ENCODE data around the gene CELA3A.

CELA3A gene

DNA sequence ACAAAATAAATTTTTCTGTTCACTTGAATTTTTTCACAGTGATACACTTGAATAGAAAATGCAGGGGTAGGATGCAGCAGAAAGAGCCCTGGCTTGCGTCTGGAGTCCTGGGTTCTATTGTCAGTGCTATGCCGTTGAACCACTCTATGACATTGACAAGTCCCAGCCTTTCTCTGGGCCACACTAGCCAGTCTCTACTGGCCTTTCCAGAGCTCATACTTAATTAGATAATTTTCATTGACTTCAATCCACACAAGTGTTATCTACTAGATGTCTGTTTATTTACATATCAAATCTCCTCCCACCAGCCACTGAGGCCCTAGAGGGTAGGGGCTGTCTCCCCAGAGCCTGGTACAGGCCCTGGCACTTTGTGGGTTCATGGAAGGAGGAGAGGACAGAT lies 40.1 kb upstream of the CELA3A start:
- TF ChIP-seq SIN3A (IDR thresholded peaks at IDR 0.05; ENCODE audit: borderline replicate concordance, insufficient read depth, low read length) = no peak
- TF ChIP-seq FOXP2 (optimal IDR thresholded peaks at IDR 0.05; ENCODE audit: borderline replicate concordance, extremely low read depth, extremely low read length, insufficient read depth) = no peak
- TF ChIP-seq, protein P1, sequence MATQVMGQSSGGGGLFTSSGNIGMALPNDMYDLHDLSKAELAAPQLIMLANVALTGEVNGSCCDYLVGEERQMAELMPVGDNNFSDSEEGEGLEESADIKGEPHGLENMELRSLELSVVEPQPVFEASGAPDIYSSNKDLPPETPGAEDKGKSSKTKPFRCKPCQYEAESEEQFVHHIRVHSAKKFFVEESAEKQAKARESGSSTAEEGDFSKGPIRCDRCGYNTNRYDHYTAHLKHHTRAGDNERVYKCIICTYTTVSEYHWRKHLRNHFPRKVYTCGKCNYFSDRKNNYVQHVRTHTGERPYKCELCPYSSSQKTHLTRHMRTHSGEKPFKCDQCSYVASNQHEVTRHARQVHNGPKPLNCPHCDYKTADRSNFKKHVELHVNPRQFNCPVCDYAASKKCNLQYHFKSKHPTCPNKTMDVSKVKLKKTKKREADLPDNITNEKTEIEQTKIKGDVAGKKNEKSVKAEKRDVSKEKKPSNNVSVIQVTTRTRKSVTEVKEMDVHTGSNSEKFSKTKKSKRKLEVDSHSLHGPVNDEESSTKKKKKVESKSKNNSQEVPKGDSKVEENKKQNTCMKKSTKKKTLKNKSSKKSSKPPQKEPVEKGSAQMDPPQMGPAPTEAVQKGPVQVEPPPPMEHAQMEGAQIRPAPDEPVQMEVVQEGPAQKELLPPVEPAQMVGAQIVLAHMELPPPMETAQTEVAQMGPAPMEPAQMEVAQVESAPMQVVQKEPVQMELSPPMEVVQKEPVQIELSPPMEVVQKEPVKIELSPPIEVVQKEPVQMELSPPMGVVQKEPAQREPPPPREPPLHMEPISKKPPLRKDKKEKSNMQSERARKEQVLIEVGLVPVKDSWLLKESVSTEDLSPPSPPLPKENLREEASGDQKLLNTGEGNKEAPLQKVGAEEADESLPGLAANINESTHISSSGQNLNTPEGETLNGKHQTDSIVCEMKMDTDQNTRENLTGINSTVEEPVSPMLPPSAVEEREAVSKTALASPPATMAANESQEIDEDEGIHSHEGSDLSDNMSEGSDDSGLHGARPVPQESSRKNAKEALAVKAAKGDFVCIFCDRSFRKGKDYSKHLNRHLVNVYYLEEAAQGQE (IDR thresholded peaks at IDR 0.05; ENCODE audit: insufficient read depth in 1 of 2, low read depth in 2 of 2, low read length in 2 of 2) = no peak
- no peak for TF ChIP-seq POLR2AphosphoS5 (IDR thresholded peaks at IDR 0.05; ENCODE audit: low read depth, low read length)
- TF ChIP-seq TAF1 (IDR thresholded peaks at IDR 0.05; ENCODE audit: borderline replicate concordance, insufficient read depth, low read length) = no peak

- TF ChIP-seq TAF1 (IDR thresholded peaks at IDR 0.05; ENCODE audit: borderline replicate concordance, insufficient read depth, low read length) (no peak), POLR2AphosphoS5 (IDR thresholded peaks at IDR 0.05; ENCODE audit: low read depth, low read length) (no peak), FOXP2 (optimal IDR thresholded peaks at IDR 0.05; ENCODE audit: borderline replicate concordance, extremely low read depth, extremely low read length, insufficient read depth) (no peak), SIN3A (IDR thresholded peaks at IDR 0.05; ENCODE audit: borderline replicate concordance, insufficient read depth, low read length) (no peak)
- TF ChIP-seq, protein P1 (IDR thresholded peaks at IDR 0.05; ENCODE audit: insufficient read depth in 1 of 2, low read depth in 2 of 2, low read length in 2 of 2) = no peak
Observed at GRCh38 chr1:21961799-21962198, 39.7 kb upstream of the CELA3A start.

DNA sequence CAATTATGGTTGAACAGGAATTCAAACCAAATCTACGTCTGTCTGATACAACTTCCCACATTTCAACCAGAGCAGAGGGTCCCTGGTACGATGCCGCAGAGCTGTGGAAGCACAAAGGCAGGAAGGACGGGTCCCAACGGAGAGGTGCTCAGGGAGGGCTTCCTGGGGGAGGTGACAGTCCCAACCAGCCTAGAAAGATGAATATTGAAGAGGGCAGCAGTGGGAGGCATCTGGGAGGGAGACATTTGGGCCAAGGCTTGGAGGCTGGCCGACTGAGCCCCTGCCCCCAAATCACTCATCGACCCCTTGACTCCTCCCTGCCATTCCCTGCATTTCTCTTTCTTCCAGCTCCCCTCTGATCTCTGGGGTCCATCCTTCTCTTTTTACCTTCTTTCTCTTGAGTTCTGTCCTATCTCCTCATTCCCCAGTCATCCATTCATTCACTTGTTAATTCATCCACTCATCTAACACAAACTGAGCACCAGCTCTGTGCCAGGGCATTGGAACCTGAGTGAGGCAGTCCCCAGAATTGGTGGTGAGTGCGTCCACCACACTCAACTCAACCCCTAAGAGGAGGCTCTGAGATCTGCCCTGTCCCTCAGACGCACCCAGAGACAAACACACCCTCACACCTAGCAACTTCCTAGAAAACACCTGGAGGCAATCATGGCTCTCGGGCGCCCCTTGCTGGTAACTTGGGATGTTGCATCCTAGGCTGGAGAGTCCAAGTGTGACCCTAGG lies 37.8 kb upstream of the CELA3A start:
- no peak for TF ChIP-seq POLR2AphosphoS5 (IDR thresholded peaks at IDR 0.05; ENCODE audit: low read depth, low read length)
- TF ChIP-seq, protein P1 (IDR thresholded peaks at IDR 0.05; ENCODE audit: insufficient read depth in 1 of 2, low read depth in 2 of 2, low read length in 2 of 2) = peak in 1 of 2 experiments; percentile 62; a peak in 1 of 4 replicates

DNA sequence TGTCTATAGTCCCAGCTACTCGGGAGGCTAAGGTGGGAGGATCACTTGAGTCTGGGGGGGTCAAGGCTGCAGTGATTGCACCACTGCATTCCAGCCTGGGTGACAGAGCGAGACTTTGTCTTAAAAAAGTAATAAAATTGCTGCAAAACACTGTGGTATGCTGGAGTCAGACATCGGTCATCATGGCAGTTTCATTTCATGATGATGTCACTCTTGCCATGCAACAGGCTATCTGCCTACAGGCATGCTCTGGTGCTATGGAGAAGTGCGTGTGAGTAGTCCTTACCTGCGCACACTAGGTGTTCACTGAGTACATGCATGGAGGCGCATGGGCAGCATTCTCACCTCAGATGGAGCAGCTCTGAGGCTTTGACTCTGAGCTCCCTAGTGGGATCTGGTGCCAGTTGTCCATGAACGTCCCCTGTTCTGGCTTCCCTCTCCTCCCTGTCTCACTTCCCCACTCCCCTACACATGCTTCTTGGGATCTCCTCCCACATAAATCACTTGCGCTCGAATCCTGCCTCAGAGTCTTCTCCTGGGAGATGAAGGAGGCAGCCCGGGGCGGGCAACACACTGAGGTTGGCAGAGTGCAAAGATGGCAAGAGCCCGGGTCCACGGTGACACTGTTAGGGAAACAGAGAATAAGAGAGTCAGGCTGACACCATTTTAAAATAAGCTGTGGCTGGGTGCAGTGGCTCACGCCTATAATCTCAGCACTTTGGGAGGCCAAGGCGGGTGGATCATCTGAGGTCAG lies 35.0 kb upstream of the CELA3A start:
- TF ChIP-seq FOXP2 (optimal IDR thresholded peaks at IDR 0.05; ENCODE audit: borderline replicate concordance, extremely low read depth, extremely low read length, insufficient read depth) = no peak
- TF ChIP-seq TAF1 (IDR thresholded peaks at IDR 0.05; ENCODE audit: borderline replicate concordance, insufficient read depth, low read length) = no peak
- TF ChIP-seq SIN3A (IDR thresholded peaks at IDR 0.05; ENCODE audit: borderline replicate concordance, insufficient read depth, low read length) = no peak
- TF ChIP-seq POLR2AphosphoS5 (IDR thresholded peaks at IDR 0.05; ENCODE audit: low read depth, low read length) = no peak
- TF ChIP-seq, protein P1 (IDR thresholded peaks at IDR 0.05; ENCODE audit: insufficient read depth in 1 of 2, low read depth in 2 of 2, low read length in 2 of 2) = no peak
